AG04449 (cell line): ENCODE measurements around the gene DISC1.

Experiments used
- CTCF ChIA-PET: fragments of 350-600 bp; formaldehyde crosslinking; extraction: SDS; loops from one replicate; lab custom pipeline; 2021; ENCODE audit warnings: antibody characterized with exemption; lab: Yijun Ruan, JAX
- POLR2A ChIA-PET: fragments of 400-600, 350-600 bp; formaldehyde crosslinking; extraction: SDS; loops from one replicate; lab custom pipeline; 2020; ENCODE audit warnings: antibody characterized with exemption, inconsistent platforms; lab: Yijun Ruan, JAX
- DNase-seq: peaks from one replicate; pipeline ENCODE4 v3.0.0-alpha.2; 2010; ENCODE audit warnings: low read depth, low spot score
- H3K4me3 ChIP-seq: 2 replicates; pipeline ENCODE4 v1.5.1; 2011; ENCODE audit warnings: low read depth, mild to moderate bottlenecking, control low read depth, low read length
- CTCF ChIP-seq: IDR thresholded peaks from one replicate; pipeline ENCODE4 v1.5.1; 2011; ENCODE audit warnings: mild to moderate bottlenecking, moderate library complexity, low read length, control low read depth, inconsistent platforms; ENCODE audit not compliant: insufficient read depth; ENCODE audit errors: missing control alignments

Gene DISC1

DNA sequence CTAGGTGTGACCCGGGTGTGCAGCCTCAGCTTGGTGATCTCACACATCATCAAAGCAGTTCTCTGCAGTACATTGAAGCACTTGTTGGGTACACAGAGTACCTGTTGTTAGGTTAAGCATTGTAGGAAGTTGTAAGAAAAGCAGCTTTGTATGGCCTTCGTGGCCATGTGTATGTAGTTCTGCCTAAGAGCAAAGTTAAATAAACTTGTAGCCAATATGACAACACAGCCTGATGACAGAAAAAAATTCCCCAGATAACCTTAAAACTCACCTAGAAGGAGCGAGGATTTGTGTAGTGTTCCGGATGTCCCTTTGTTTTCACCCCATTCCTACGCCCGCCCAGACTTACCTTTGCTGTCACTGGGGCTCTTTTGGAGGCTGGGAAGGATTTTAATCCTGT is 48.0 kb downstream of the DISC1 start:
- H3K4me3 ChIP-seq, result no peak overlapping the region
- DNase-seq, result no peak
- TF ChIP-seq CTCF, result no peak
- POLR2A ChIA-PET, result no interaction called here
- CTCF ChIA-PET, result interaction anchor here (1.1 kb wide), 1 partner anchor 11 kb away, joined by 3 read pairs; no protein-coding TSS in a partner anchor

- no peak for TF ChIP-seq CTCF
These were observed 49.9 kb downstream of the DISC1 start for GRCh38 chr1:231676487-231676886.

DNA sequence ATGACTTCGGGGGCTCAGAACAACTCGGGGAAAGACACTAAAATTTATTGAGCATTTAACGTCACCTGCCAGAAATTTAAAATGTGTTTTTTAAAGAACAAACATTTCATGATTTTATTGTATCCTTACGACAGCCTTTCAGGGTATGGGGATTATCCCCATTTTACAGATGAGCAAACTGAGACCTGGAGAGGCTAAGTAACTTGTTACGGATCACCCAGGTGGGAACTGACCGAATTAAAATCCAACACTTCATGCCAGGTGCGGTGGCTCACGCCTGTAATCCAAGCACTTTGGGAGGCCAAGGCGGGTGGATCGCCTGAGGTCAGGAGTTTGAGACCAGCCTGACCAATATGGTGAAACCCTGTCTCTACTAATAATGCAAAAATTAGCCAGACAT is 50.9 kb downstream of the DISC1 start:
- H3K4me3 ChIP-seq, result no peak overlapping the region
- POLR2A ChIA-PET, result no interaction called here
- CTCF ChIA-PET, result no interaction called here
- no peak for TF ChIP-seq CTCF
- DNase-seq, result no peak

More at GRCh38 chr1:231676487-231676886, 49.9 kb downstream of the DISC1 start:
- CTCF ChIA-PET, result no interaction called here
- DNase-seq, result no peak
- POLR2A ChIA-PET, result no interaction called here
- H3K4me3 ChIP-seq, result no peak overlapping the region

- DNase-seq, result no peak
- CTCF ChIA-PET, result no interaction called here
- H3K4me3 ChIP-seq, result no peak overlapping the region
- TF ChIP-seq CTCF, result no peak
- POLR2A ChIA-PET, result no interaction called here
These were observed 51.4 kb downstream of the DISC1 start for GRCh38 chr1:231678011-231678432.

DNA sequence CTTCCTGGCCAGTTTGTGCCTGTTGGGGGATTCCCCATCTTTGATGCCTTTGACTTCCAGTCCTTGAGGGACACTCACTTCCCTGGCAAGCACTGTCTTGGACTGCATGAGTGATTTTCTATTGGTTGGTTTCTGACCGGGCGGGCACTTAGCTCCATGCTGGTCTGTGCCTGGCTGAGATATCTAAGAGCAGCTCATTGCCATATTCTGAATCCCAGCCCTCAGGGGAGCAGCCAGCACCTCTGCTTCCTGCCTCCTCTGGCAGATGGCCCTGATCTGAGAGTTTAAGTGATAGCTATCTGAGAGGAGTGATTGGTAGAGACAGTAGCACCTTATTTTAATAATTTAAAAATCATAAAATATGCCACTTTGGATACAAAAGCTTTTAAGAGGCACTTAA is 52.5 kb downstream of the DISC1 start:
- CTCF ChIA-PET, result interaction anchor here (1.0 to 1.5 kb wide), 2 partner anchors 12 to 13 kb away, joined by 3 read pairs; no protein-coding TSS in a partner anchor
- DNase-seq, result no peak
- POLR2A ChIA-PET, result no interaction called here
- no peak for TF ChIP-seq CTCF
- no peak overlapping the region for H3K4me3 ChIP-seq

GRCh38 chr1:231681006-231681405 is 54.4 kb downstream of the DISC1 start:
- no peak for TF ChIP-seq CTCF
- H3K4me3 ChIP-seq, result no peak overlapping the region
- ChIA-PET CTCF (interaction anchor here (1.2 to 1.6 kb wide), 2 partner anchors 10 to 76 kb away, joined by 3 to 6 read pairs; no protein-coding TSS in a partner anchor), POLR2A (no interaction called here)
- no peak for DNase-seq
